ENCODE data around the gene PDS5B. TPM values are rescaled to one million over a fixed set of nuclear protein-coding genes. Genes with fewer than 3 reads are reported as not detected.

Gene PDS5B
- total and polyA plus RNA-seq, 9 of the 15 experiments (the other 6 are each of a cell fraction or from before 2014, with no cell fraction given): 6.2 to 23.7 (median 13.1) TPM

- TF ChIP-seq CEBPG (CRISPR knock-in tag; IDR thresholded peaks at IDR 0.05): no peak
- no peak for TF ChIP-seq CEBPG (tag; conservative IDR thresholded peaks at IDR 0.05 in 1 of 2, IDR thresholded peaks at IDR 0.05 in 1 of 2)
- TF ChIP-seq ZNF277 (CRISPR knock-in tag; IDR thresholded peaks at IDR 0.05; ENCODE audit: borderline replicate concordance): no peak
- TF ChIP-seq GATA2 (CRISPR knock-in tag; IDR thresholded peaks at IDR 0.05): no peak
Measured at GRCh38 chr13:32660227-32660626, 74.0 kb downstream of the PDS5B start (continued).

GRCh38 chr13:32661685-32662084 is 75.4 kb downstream of the PDS5B start:
- POLR2A ChIA-PET: no interaction called here
- DNase-seq (ENCODE audit: extremely low read depth in 1 of 4, low spot score in 3 of 4): no peak
- TF ChIP-seq STAT6 (CRISPR knock-in tag; IDR thresholded peaks at IDR 0.05) (no peak), NFYB (IDR thresholded peaks at IDR 0.05; ENCODE audit: extremely low read depth, insufficient read length) (no peak), DPF2 (IDR thresholded peaks at IDR 0.05) (no peak), ELF1 (tag; IDR thresholded peaks at IDR 0.05) (no peak), PREB (CRISPR knock-in tag; IDR thresholded peaks at IDR 0.05) (no peak), ZNF316 (IDR thresholded peaks at IDR 0.05) (no peak), CBX8 (IDR thresholded peaks at IDR 0.05; ENCODE audit: borderline replicate concordance, extremely low read depth, low read depth, low read length, poor library complexity, severe bottlenecking) (no peak), ZNF124 (CRISPR knock-in tag; IDR thresholded peaks at IDR 0.05) (no peak), HDAC3 (IDR thresholded peaks at IDR 0.05; ENCODE audit: borderline replicate concordance, partially characterized antibody) (no peak), HNRNPK (IDR thresholded peaks at IDR 0.05; ENCODE audit: low read depth, low read length, poor library complexity, severe bottlenecking) (no peak)

More at GRCh38 chr13:32661685-32662084, 75.4 kb downstream of the PDS5B start:
- BruUV-seq (replicated peaks): no TSS peak
- peaks cover 16% of the 10 kb centered on the region; the same call in 2 of the 3 replicates for H3K79me2 ChIP-seq (ENCODE audit: control insufficient read depth, insufficient read depth, low read length)
- no peak overlapping the region for H3K9ac ChIP-seq (ENCODE audit: insufficient read depth in 1 of 2, low read depth in 2 of 2, low read length in 2 of 2)
- no peak for ATAC-seq
- in situ Hi-C loops (cut with MboI) (no loop called here), intact Hi-C loops (cut with micrococcal nuclease) (no loop called here)
- no peak overlapping the region for H2AFZ ChIP-seq (ENCODE audit: low read depth, low read length)
- H3K27me3 ChIP-seq (ENCODE audit: control insufficient read depth in 2 of 2, insufficient read depth in 2 of 2, low read length in 2 of 2): no peaks in the 10 kb centered on the region
- no peaks in the 10 kb centered on the region for H3K9me1 ChIP-seq (ENCODE audit: control insufficient read depth, insufficient read depth, low read length)
- H3K27ac ChIP-seq (ENCODE audit: extremely low read depth, low read depth, low read length): no peak overlapping the region
- H3K4me1 ChIP-seq (replicated peaks in 1 of 2; ENCODE audit: control insufficient read depth in 2 of 2, insufficient read depth in 2 of 2, low read length in 2 of 2): no peaks in the 10 kb centered on the region; a peak in 1 of 5 replicates
- no peaks in the 10 kb centered on the region for H3K9me3 ChIP-seq (replicated peaks; ENCODE audit: control insufficient read depth, insufficient read depth, low read depth, low read length)
- no peak overlapping the region for H3K4me3 ChIP-seq
- no peaks in the 10 kb centered on the region for H4K20me1 ChIP-seq (replicated peaks; ENCODE audit: control insufficient read depth, insufficient read depth, low read length)
- H3K36me3 ChIP-seq (ENCODE audit: control insufficient read depth, insufficient read depth, low read length): 0 out of 3 replicates have a peak, but pooled peaks cover 2% of the 10 kb centered on the region
- no peak for FAIRE-seq
- no peak overlapping the region for H3K4me2 ChIP-seq (ENCODE audit: insufficient read depth, low read length)
- CTCF ChIA-PET (ENCODE audit: low intra/inter-chr PET ratio): no interaction called here
